Astrocyte (in vitro differentiated cells and primary cell): ENCODE measurements around the gene ACTN1. TPM values are rescaled to one million over a fixed set of nuclear protein-coding genes. Genes with fewer than 3 reads are reported as not detected.

ENCODE experiments used
- DNase-seq: peaks from one replicate; pipeline ENCODE4 v3.0.0-alpha.2; 2010; ENCODE audit warnings: low read depth
- FAIRE-seq: peaks from 2 replicates; lab custom pipeline; 2011; peaks lifted over from hg19 to GRCh38; lab: Jason Lieb, UNC
- H2AFZ ChIP-seq: 2 replicates; pipeline ENCODE4 v1.6.0; 2012; ENCODE audit warnings: low read depth, low read length, inconsistent platforms
- H3K27ac ChIP-seq: 2 replicates; pipeline ENCODE4 v1.5.1; 2011; ENCODE audit warnings: low read depth, low read length, inconsistent platforms
- H3K27me3 ChIP-seq: 2 replicates; pipeline ENCODE4 v1.6.0; 2011; ENCODE audit warnings: low read length, inconsistent platforms; ENCODE audit not compliant: insufficient read depth
- H3K36me3 ChIP-seq: 2 replicates; pipeline ENCODE4 v1.5.1; 2011; ENCODE audit warnings: low read length, inconsistent platforms; ENCODE audit not compliant: insufficient read depth
- H3K4me1 ChIP-seq: 2 replicates; pipeline ENCODE4 v1.5.1; 2011; ENCODE audit warnings: low read length, inconsistent platforms; ENCODE audit not compliant: insufficient read depth
- H3K4me2 ChIP-seq: 2 replicates; pipeline ENCODE4 v1.6.0; 2012; ENCODE audit warnings: low read length, inconsistent platforms
- H3K4me3 ChIP-seq: 2 replicates; pipeline ENCODE4 v1.5.1; 2011; ENCODE audit warnings: low read depth, mild to moderate bottlenecking, low read length, inconsistent platforms; ENCODE audit not compliant: insufficient read depth
- H3K79me2 ChIP-seq: 2 replicates; pipeline ENCODE4 v1.6.0; 2012; ENCODE audit warnings: mild to moderate bottlenecking, low read length, inconsistent platforms; ENCODE audit not compliant: insufficient read depth
- H3K9ac ChIP-seq: 2 replicates; pipeline ENCODE4 v1.6.0; 2012; ENCODE audit warnings: mild to moderate bottlenecking, low read length, inconsistent platforms
- H3K9me3 ChIP-seq: 2 replicates; pipeline ENCODE4 v1.5.1; 2012; ENCODE audit warnings: low read depth, mild to moderate bottlenecking, low read length, inconsistent platforms; ENCODE audit not compliant: insufficient read depth
- H4K20me1 ChIP-seq: 2 replicates; pipeline ENCODE4 v1.6.0; 2012; ENCODE audit warnings: low read length, inconsistent platforms; ENCODE audit not compliant: insufficient read depth
- H3K27ac Mint-ChIP-seq: one replicate; pipeline ENCODE4 v1.8.0; 2021; ENCODE audit warnings: mild to moderate bottlenecking, mixed read lengths; ENCODE audit not compliant: unreplicated experiment
- H3K27me3 Mint-ChIP-seq: one replicate; pipeline ENCODE4 v1.8.0; 2021; ENCODE audit warnings: low read depth, mixed read lengths; ENCODE audit not compliant: unreplicated experiment
- H3K36me3 Mint-ChIP-seq: one replicate; pipeline ENCODE4 v1.8.0; 2021; ENCODE audit warnings: low read depth, mixed read lengths; ENCODE audit not compliant: unreplicated experiment
- H3K4me1 Mint-ChIP-seq: one replicate; pipeline ENCODE4 v1.8.0; 2021; ENCODE audit warnings: low read depth, mixed read lengths; ENCODE audit not compliant: unreplicated experiment
- H3K4me3 Mint-ChIP-seq: one replicate; pipeline ENCODE4 v1.8.0; 2021; ENCODE audit warnings: mild to moderate bottlenecking, moderate library complexity, mixed read lengths; ENCODE audit not compliant: unreplicated experiment
- H3K9me3 Mint-ChIP-seq: one replicate; pipeline ENCODE4 v1.8.0; 2021; ENCODE audit warnings: mild to moderate bottlenecking, mixed read lengths; ENCODE audit not compliant: unreplicated experiment
- CTCF ChIP-seq: IDR thresholded peaks from 2 replicates; pipeline ENCODE4 v1.5.1; 2011; ENCODE audit warnings: low read depth, mild to moderate bottlenecking, inconsistent platforms, low read length, moderate library complexity; ENCODE audit not compliant: insufficient read depth
- EZH2 ChIP-seq: IDR thresholded peaks from 2 replicates; pipeline ENCODE4 v1.6.1; 2012; ENCODE audit warnings: mild to moderate bottlenecking, low read length, inconsistent platforms; ENCODE audit not compliant: insufficient read depth
- total RNA-seq: library from RNA; stranded (reverse); gene quantifications from 2 replicates; pipeline ENCODE4 v1.2.1, GENCODE V29; 2021

ACTN1 gene
- total RNA-seq, 1 donor from 2014 or later = 1,163 TPM

- TF ChIP-seq EZH2 (no peak), CTCF (no peak)
- Histone ChIP-seq H3K9ac (no peak overlapping the region), H3K9me3 (no peaks in the 10 kb centered on the region), H3K27me3 (no peaks in the 10 kb centered on the region), H4K20me1 (peaks cover 38% of the 10 kb centered on the region), H3K36me3 (peaks cover 16% of the 10 kb centered on the region), H2AFZ (no peak overlapping the region), H3K4me2 (no peak overlapping the region), H3K4me3 (no peak overlapping the region), H3K4me1 (no peaks in the 10 kb centered on the region), H3K27ac (no peak overlapping the region), H3K79me2 (no peaks in the 10 kb centered on the region)
- FAIRE-seq = no peak
- Mint-ChIP-seq H3K27ac (peak overlapping the region; percentile 18), H3K27me3 (no peaks in the 10 kb centered on the region), H3K36me3 (peaks cover 37% of the 10 kb centered on the region), H3K4me3 (no peak overlapping the region), H3K9me3 (peaks cover 7% of the 10 kb centered on the region), H3K4me1 (peaks cover 3% of the 10 kb centered on the region)
- DNase-seq = no peak
Measured at GRCh38 chr14:68865542-68865941, 113.6 kb downstream of the ACTN1 start.

- H3K79me2 ChIP-seq = no peaks in the 10 kb centered on the region
- H3K9ac ChIP-seq = no peak overlapping the region
- Mint-ChIP-seq H3K9me3 (peaks cover 7% of the 10 kb centered on the region), H3K4me3 (no peak overlapping the region), H3K27ac (no peak overlapping the region), H3K36me3 (peaks cover 31% of the 10 kb centered on the region), H3K27me3 (no peaks in the 10 kb centered on the region), H3K4me1 (peaks cover 3% of the 10 kb centered on the region)
- H4K20me1 ChIP-seq = peaks cover 31% of the 10 kb centered on the region
- no peak overlapping the region for H3K4me3 ChIP-seq
- no peaks in the 10 kb centered on the region for H3K4me1 ChIP-seq
- peaks cover 12% of the 10 kb centered on the region for H3K36me3 ChIP-seq
- no peaks in the 10 kb centered on the region for H3K9me3 ChIP-seq
- no peak for DNase-seq
- no peaks in the 10 kb centered on the region for H3K27me3 ChIP-seq
- H3K27ac ChIP-seq = no peak overlapping the region
- no peak overlapping the region for H2AFZ ChIP-seq
- TF ChIP-seq CTCF = no peak
- H3K4me2 ChIP-seq = no peak overlapping the region
- FAIRE-seq = no peak
Measured at GRCh38 chr14:68864361-68864750, 114.7 kb downstream of the ACTN1 start.

- no peak overlapping the region for H3K27ac ChIP-seq
- Mint-ChIP-seq H3K4me3 (no peak overlapping the region), H3K36me3 (peaks cover 31% of the 10 kb centered on the region), H3K27ac (no peak overlapping the region), H3K9me3 (peaks cover 7% of the 10 kb centered on the region), H3K27me3 (no peaks in the 10 kb centered on the region), H3K4me1 (peaks cover 3% of the 10 kb centered on the region)
- peaks cover 12% of the 10 kb centered on the region for H3K36me3 ChIP-seq
- H3K4me1 ChIP-seq = no peaks in the 10 kb centered on the region
- peaks cover 34% of the 10 kb centered on the region for H4K20me1 ChIP-seq
- no peaks in the 10 kb centered on the region for H3K79me2 ChIP-seq
- H3K4me3 ChIP-seq = no peak overlapping the region
- no peaks in the 10 kb centered on the region for H3K27me3 ChIP-seq
- H2AFZ ChIP-seq = no peak overlapping the region
- H3K4me2 ChIP-seq = no peak overlapping the region
- TF ChIP-seq EZH2 = no peak
- no peak for TF ChIP-seq CTCF
- FAIRE-seq (no peak), DNase-seq (no peak)
- H3K9me3 ChIP-seq = no peaks in the 10 kb centered on the region
- H3K9ac ChIP-seq = no peak overlapping the region
Measured at GRCh38 chr14:68863610-68864360, 115.3 kb downstream of the ACTN1 start.
